ENCODE results near the gene RAB3IL1. TPM values are rescaled to one million over a fixed set of nuclear protein-coding genes. Genes with fewer than 3 reads are reported as not detected.

Gene RAB3IL1
- total RNA-seq, 2 donors from 2014 or later: 0.33 TPM; not detected in 1

DNA sequence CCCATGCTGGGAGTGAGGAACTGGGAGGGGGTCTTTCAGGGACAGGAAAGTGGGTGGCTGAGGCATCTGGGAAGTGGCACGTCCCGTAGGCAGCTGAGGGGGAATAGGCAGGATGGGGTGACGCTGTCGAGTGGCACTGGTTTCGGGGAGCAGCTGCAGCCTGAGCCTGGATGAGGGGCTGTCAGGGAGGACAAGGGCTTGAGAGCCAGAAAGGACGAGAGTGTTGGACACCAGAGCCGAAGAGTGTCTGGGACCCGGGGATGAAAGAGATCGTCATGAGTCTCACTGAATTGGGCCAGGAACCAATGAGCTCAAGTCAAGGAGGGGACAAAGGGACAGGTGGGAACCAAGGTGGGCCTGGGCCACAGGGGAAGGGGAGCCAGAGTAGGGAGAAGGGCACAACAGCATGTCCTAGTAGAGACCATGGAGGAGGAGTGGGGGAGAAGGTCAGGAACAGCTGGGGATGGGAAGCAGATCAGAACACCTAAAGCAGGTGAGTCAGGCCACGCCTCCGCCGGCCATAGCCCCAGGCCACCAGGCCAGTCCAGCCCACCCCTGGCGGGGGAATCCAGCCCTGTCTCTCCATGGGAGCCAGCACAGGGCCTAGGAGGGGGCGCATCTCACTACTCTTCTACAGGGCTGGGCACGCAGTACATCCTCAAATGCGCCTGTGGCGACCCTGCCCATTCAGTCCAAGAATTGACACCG lies 4.2 kb downstream of the RAB3IL1 start:
- ATAC-seq: no peak
- Mint-ChIP-seq H3K9me3 (no peaks in the 10 kb centered on the region), H3K27ac (peak overlapping the region in 1 of 2 donors; percentile 44), H3K36me3 (peaks cover 0 to 6% of the 10 kb centered on the region in 2 donors)
- no peak for DNase-seq (ENCODE audit: low spot score in 2 of 2)

GRCh38 chr11:61912530-61912898 lies 4.9 kb downstream of the RAB3IL1 start:
- no peak for DNase-seq (ENCODE audit: low spot score in 2 of 2)
- no peak for ATAC-seq
- H3K27ac Mint-ChIP-seq: peak overlapping the region in 1 of 2 donors; percentile 44
- H3K36me3 Mint-ChIP-seq: peaks cover 0 to under 1% of the 10 kb centered on the region in 2 donors
- H3K9me3 Mint-ChIP-seq: no peaks in the 10 kb centered on the region

DNA sequence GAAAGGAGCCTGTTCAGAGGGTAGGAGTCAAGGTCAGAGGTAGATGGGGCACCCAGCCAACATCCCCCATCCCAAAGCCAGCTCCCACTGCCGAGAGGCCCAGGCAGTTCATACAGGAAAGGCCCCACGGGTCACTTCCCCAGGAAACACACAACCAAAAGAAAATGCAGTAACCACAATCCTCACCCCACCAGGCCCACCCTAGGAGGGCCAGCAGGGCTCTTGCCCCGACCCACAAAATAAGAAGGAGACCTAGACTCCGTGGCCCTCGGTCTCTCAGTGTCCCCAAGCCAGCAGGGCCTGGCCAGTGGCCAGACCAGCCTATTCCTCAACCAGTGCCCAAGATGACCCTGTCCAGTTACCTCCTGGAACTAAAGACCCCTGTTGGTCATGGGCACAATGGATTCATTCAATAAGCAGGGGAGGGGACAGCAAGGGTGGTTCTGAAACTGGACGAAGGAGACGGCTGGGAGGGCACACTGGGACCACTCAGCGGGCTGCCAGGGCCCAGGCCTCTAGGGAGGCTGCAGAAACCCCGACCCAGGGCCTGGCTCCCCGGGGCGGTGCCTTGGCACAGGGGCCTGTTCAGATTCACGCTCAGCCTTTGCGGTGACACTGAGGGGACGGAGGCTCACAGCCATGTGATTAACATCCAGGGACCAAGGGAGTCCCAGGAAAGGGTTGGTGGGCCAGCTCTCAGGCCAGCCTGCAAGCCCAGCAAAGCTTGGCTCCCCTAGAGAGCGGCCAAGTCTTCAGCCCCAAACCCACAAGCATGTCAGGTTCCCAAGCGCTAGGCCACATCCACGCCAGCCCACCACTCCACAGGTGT lies 5.5 kb downstream of the RAB3IL1 start:
- Mint-ChIP-seq H3K9me3 (no peaks in the 10 kb centered on the region), H3K36me3 (no peaks in the 10 kb centered on the region), H3K27ac (peak overlapping the region in 1 of 2 donors; percentile 44)
- DNase-seq (ENCODE audit: low spot score in 2 of 2) (no peak), ATAC-seq (no peak)

GRCh38 chr11:61911128-61911700 lies 6.2 kb downstream of the RAB3IL1 start:
- no peak for DNase-seq (ENCODE audit: low spot score in 2 of 2)
- H3K9me3 Mint-ChIP-seq: no peaks in the 10 kb centered on the region
- ATAC-seq: no peak
- H3K27ac Mint-ChIP-seq: no peak overlapping the region
- no peaks in the 10 kb centered on the region for H3K36me3 Mint-ChIP-seq

DNA sequence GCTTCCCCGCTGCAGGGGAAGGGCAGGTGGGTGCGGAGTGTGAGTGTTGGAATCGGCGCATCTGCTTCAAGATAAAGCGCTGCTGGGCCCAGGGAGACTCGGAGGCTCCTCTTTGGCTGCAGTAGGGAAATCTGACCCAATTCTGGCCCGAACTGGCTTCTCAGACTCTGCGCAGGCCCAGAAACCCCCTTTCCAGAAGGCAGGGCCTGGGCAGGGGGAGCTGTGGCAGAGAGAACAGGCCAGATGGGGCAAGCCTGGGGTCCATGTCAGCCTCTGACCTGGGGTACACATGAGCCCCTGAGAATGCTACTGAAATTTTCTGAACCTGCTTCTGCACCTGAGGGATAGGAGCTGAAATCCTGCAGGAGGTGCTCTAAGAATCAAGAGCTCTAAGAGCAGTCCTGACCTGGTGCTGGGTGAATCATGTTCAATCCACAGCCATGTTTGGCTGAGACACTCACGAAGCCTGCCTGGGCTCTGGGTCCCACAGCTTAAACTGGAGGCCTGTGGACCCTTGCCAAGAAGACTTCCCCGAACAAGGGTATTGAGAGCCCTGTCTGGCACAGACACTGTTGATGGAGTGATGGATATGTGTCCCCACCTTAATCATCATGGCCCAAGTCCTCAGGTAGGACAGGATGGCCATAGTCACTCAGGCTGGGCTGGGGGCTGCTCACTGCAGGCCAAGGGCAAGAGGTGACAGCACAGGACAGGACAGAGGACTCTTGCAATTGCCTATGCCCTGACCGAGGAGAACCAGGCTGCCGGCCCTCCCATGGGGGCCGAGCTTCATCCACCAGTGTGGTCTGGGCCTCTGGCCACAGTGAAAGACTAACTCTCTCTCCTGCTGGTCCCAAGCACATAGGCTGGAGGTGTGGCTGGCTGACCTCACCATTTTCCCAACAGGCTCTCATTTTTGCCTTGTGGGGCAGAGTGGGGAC lies 6.9 kb downstream of the RAB3IL1 start:
- Mint-ChIP-seq H3K36me3 (no peaks in the 10 kb centered on the region), H3K9me3 (no peaks in the 10 kb centered on the region), H3K27ac (no peak overlapping the region)
- ATAC-seq (no peak), DNase-seq (ENCODE audit: low spot score in 2 of 2) (no peak)

DNA sequence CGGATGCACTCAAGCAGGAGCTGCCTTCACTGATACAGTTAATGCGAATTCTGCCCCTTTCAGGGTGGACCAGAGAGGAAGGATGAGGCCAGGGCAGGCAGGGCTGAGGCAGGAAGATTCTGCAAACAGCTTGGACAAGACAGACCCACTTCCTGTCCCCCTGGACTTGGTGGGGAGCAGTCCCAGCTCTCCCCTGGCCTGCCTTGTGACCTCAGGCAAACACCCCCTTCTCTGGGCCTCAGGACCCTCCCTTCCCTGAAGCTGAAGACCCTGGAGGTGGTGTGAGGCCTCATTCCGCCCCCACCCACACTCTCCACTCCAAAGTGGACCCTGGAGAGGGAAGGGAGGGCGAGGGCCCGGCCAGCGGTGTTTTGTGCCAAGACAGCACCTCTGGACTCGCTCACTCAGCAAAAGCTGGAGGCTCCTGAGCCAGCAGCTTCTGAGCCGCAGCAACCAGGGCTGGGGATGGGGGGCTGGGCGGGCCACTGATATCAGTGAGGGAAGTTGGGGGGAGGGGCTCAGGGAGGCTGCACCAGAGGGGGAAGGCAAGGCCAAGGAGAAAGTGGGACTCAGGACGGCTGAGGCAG lies 8.5 kb downstream of the RAB3IL1 start:
- no peaks in the 10 kb centered on the region for H3K9me3 Mint-ChIP-seq
- no peak for DNase-seq (ENCODE audit: low spot score in 2 of 2)
- no peak overlapping the region for H3K27ac Mint-ChIP-seq
- no peaks in the 10 kb centered on the region for H3K36me3 Mint-ChIP-seq
- no peak for ATAC-seq

- H3K36me3 Mint-ChIP-seq: no peaks in the 10 kb centered on the region
Measured at GRCh38 chr11:61907871-61908729, 9.3 kb downstream of the RAB3IL1 start.

GRCh38 chr11:61907282-61907681 lies 10.1 kb downstream of the RAB3IL1 start:
- H3K36me3 Mint-ChIP-seq: no peaks in the 10 kb centered on the region
- no peak overlapping the region for H3K27ac Mint-ChIP-seq
- ATAC-seq (no peak), DNase-seq (ENCODE audit: low spot score in 2 of 2) (no peak)
- no peaks in the 10 kb centered on the region for H3K9me3 Mint-ChIP-seq

More at GRCh38 chr11:61907871-61908729, 9.3 kb downstream of the RAB3IL1 start:
- ATAC-seq (no peak), DNase-seq (ENCODE audit: low spot score in 2 of 2) (no peak)
- H3K9me3 Mint-ChIP-seq: no peaks in the 10 kb centered on the region
- no peak overlapping the region for H3K27ac Mint-ChIP-seq

GRCh38 chr11:61906522-61906909 lies 10.8 kb downstream of the RAB3IL1 start:
- Mint-ChIP-seq H3K27ac (no peak overlapping the region), H3K36me3 (no peaks in the 10 kb centered on the region), H3K9me3 (no peaks in the 10 kb centered on the region)
- DNase-seq (ENCODE audit: low spot score in 2 of 2) (no peak), ATAC-seq (no peak)

DNA sequence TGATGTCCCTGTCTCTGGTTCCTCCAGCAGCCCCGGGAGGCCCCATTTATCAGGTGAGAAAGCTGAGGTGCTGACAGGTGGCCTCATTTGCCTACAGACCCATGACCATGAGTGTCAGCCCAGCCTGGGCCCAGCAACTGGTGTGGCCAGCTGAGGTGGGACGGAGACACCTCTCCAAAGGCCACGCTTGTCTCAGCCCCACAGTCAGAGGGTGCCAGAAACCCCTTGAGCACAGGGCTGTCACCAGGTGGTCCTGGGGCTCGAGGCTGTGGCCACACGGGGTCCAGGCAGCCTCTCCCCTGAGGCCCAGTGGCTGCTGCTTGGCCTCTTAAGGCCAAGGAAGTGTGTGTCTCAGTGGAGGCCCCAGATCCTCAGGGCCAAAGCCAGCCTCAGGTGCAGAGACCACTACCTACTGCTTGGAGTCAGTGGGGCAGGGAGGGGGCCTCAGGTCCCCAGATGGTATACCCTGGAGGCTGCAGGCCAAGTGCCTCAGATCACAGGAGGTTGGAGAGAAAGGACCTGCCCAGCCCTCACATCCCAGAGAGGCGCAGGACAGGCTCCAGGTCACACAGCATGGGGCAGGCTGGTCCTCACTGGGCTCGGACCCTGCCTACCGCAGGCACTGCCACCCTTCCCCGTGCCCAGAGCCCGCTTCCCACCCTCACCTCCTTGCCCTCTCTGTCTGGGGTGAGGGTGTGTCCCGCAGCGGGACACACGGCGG lies 11.4 kb downstream of the RAB3IL1 start:
- H3K36me3 Mint-ChIP-seq: no peaks in the 10 kb centered on the region
- H3K9me3 Mint-ChIP-seq: no peaks in the 10 kb centered on the region
- ATAC-seq (no peak), DNase-seq (ENCODE audit: low spot score in 2 of 2) (no peak)
- no peak overlapping the region for H3K27ac Mint-ChIP-seq

DNA sequence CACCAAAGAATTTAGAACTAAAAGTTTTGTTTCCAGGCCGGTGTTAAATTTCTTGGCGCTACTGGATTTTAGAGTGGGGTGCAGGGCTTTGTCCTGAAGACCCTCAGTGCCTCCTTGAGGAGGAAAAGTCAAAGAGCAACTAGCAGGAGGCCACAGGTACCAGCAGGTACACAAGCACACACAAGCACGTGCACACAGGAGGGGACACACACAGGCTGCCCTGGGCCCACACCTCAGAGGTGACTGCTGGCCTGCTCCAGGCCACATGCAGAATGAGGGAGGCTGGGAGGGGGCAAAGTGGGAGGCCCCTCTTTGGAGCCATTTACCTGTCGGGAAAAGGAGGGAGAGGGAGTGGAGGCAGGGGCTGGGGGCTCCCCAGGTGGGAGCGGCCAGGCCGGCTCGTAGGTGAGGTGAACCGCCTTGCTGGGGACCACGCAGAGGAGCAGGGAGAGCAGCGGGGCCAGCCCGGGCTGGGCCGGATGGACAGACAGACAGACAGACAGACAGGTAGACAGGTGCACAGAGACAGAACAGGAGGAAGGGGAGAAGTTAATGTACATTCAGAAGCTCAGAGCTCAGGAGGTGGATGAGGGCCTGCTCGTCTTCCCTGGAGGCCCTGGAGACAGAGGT lies 12.2 kb downstream of the RAB3IL1 start:
- H3K27ac Mint-ChIP-seq: no peak overlapping the region
- no peaks in the 10 kb centered on the region for H3K36me3 Mint-ChIP-seq
- DNase-seq (ENCODE audit: low spot score in 2 of 2): no peak
- H3K9me3 Mint-ChIP-seq: no peaks in the 10 kb centered on the region
- ATAC-seq: no peak

DNA sequence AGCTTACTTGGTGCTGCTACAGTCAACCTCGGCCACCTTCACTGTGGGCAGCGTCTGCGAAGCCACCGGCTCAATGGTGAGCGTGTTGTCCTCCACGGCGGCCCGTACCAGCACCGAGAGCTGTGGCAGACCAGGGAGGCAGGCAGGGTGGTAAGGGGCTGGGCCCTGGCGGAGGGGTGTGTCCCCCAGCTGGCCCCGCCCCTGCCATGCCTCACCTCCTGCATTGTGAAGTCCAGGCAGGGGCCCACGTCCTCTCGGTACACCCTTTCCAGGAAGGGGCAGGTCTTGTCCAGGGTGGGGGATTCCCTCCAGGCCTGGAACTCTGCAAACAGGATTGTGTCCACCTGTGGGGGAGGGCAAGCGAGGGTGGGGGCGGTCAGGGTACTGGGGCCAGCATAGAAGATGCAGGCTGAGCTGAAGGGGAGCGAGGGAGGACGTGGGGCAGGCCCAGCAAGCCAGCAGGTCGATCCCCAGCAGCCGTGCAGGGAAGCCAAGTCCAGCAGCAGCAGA lies 12.8 kb downstream of the RAB3IL1 start:
- peak in 1 of 2 donors; percentile 30 for DNase-seq (ENCODE audit: low spot score in 2 of 2)
- ATAC-seq: peak in 1 of 2 donors; percentile 75

GRCh38 chr11:61903845-61904244 lies 13.5 kb downstream of the RAB3IL1 start:
- Mint-ChIP-seq H3K9me3 (no peaks in the 10 kb centered on the region), H3K27ac (no peak overlapping the region)

More for the DNA sequence above, 12.8 kb downstream of the RAB3IL1 start:
- Mint-ChIP-seq H3K36me3 (no peaks in the 10 kb centered on the region), H3K9me3 (no peaks in the 10 kb centered on the region), H3K27ac (no peak overlapping the region)

GRCh38 chr11:61902313-61902712 lies 15.1 kb downstream of the RAB3IL1 start:
- ATAC-seq (no peak), DNase-seq (ENCODE audit: low spot score in 2 of 2) (no peak)
- Mint-ChIP-seq H3K36me3 (no peaks in the 10 kb centered on the region), H3K27ac (no peak overlapping the region), H3K9me3 (no peaks in the 10 kb centered on the region)

More at GRCh38 chr11:61903845-61904244, 13.5 kb downstream of the RAB3IL1 start:
- ATAC-seq (no peak), DNase-seq (ENCODE audit: low spot score in 2 of 2) (no peak)
- H3K36me3 Mint-ChIP-seq: no peaks in the 10 kb centered on the region

All from activated naive CD4-positive, alpha-beta T cell treated with anti-CD3 and anti-CD28 coated beads, Interleukin-2, amount 50 U/mL, for 72 hours (primary cell).